Endothelial cell (in vitro differentiated cells): ENCODE results near the gene ADAM22. TPM values are rescaled to one million over a fixed set of nuclear protein-coding genes. Genes with fewer than 3 reads are reported as not detected.
"Not testable (repeated sequence)": the region's sequence is repeated elsewhere in the genome, so short reads cannot be mapped to it uniquely, and the experiment has no call there.

ENCODE experiments used
- DNase-seq: peaks from one replicate; pipeline ENCODE4 v3.0.0; 2021; ENCODE audit warnings: low spot score
- H3K27ac Mint-ChIP-seq: one replicate; pipeline ENCODE4 v1.8.0; 2021; ENCODE audit warnings: mixed read lengths, inconsistent platforms; ENCODE audit not compliant: unreplicated experiment
- H3K27me3 Mint-ChIP-seq: one replicate; pipeline ENCODE4 v1.8.0; 2021; ENCODE audit warnings: mild to moderate bottlenecking, moderate library complexity, mixed read lengths, inconsistent platforms; ENCODE audit not compliant: unreplicated experiment
- H3K36me3 Mint-ChIP-seq: one replicate; pipeline ENCODE4 v1.8.0; 2021; ENCODE audit warnings: mild to moderate bottlenecking, low read depth, mixed read lengths, inconsistent platforms; ENCODE audit not compliant: unreplicated experiment
- H3K4me1 Mint-ChIP-seq: one replicate; pipeline ENCODE4 v1.8.0; 2021; ENCODE audit warnings: mild to moderate bottlenecking, mixed read lengths, inconsistent platforms; ENCODE audit not compliant: unreplicated experiment
- H3K4me3 Mint-ChIP-seq: one replicate; pipeline ENCODE4 v1.8.0; 2021; ENCODE audit warnings: mild to moderate bottlenecking, mixed read lengths, inconsistent platforms; ENCODE audit not compliant: unreplicated experiment
- H3K9me3 Mint-ChIP-seq: one replicate; pipeline ENCODE4 v1.8.0; 2021; ENCODE audit warnings: mixed read lengths, inconsistent platforms; ENCODE audit not compliant: unreplicated experiment
- CTCF ChIP-seq: fragments of 200-600 bp; sonication (generic); IDR thresholded peaks from one replicate; pipeline ENCODE4 v1.5.0; 2021; ENCODE audit warnings: antibody characterized with exemption; ENCODE audit not compliant: unreplicated experiment
- total RNA-seq: library from RNA; stranded (reverse); fragmentation: NEBNext Ultra II Directional; extraction: Animal tissue kit (Norgen Biotek cat#: 25700); gene quantifications from one replicate; pipeline ENCODE4 v1.2.1, GENCODE V29; 2021; ENCODE audit not compliant: unreplicated experiment

The ADAM22 gene
- total RNA-seq, 1 donor from 2014 or later = 14.6 TPM

GRCh38 chr7:87920578-87920977, 13.5 kb upstream of the ADAM22 start:
- Mint-ChIP-seq H3K4me1 (no peaks in the 10 kb centered on the region), H3K27ac (no peak overlapping the region), H3K4me3 (no peak overlapping the region), H3K27me3 (no peaks in the 10 kb centered on the region), H3K36me3 (no peaks in the 10 kb centered on the region), H3K9me3 (no peaks in the 10 kb centered on the region)
- TF ChIP-seq CTCF = no peak
- DNase-seq = no peak

GRCh38 chr7:87922759-87923395, 11.2 kb upstream of the ADAM22 start:
- H3K4me3 Mint-ChIP-seq, H3K36me3 Mint-ChIP-seq, H3K27ac Mint-ChIP-seq: not testable (repeated sequence)

GRCh38 chr7:87926581-87927461, 7.2 kb upstream of the ADAM22 start:
- no peak overlapping the region for H3K27ac Mint-ChIP-seq
- DNase-seq = no peak

More at GRCh38 chr7:87922759-87923395, 11.2 kb upstream of the ADAM22 start:
- not testable (repeated sequence) for H3K4me1 Mint-ChIP-seq, H3K9me3 Mint-ChIP-seq, H3K27me3 Mint-ChIP-seq, DNase-seq

GRCh38 chr7:87933605-87933952, 472 bp upstream of the ADAM22 start:
- Mint-ChIP-seq H3K4me1 (no peaks in the 10 kb centered on the region), H3K4me3 (peak overlapping the region; percentile 91), H3K36me3 (no peaks in the 10 kb centered on the region), H3K9me3 (no peaks in the 10 kb centered on the region), H3K27me3 (no peaks in the 10 kb centered on the region), H3K27ac (no peak overlapping the region)
- no peak for DNase-seq
- TF ChIP-seq CTCF = no peak

More at GRCh38 chr7:87926581-87927461, 7.2 kb upstream of the ADAM22 start:
- Mint-ChIP-seq H3K4me1 (no peaks in the 10 kb centered on the region), H3K36me3 (no peaks in the 10 kb centered on the region), H3K4me3 (no peak overlapping the region), H3K27me3 (no peaks in the 10 kb centered on the region), H3K9me3 (no peaks in the 10 kb centered on the region)
- TF ChIP-seq CTCF = peak; percentile 25

- H3K4me1 Mint-ChIP-seq = no peaks in the 10 kb centered on the region
- H3K4me3 Mint-ChIP-seq = peak overlapping the region; percentile 91
- no peak for TF ChIP-seq CTCF
- no peaks in the 10 kb centered on the region for H3K27me3 Mint-ChIP-seq
- DNase-seq = peak; percentile 21
- H3K36me3 Mint-ChIP-seq = peaks cover 3% of the 10 kb centered on the region
- H3K9me3 Mint-ChIP-seq = no peaks in the 10 kb centered on the region
- no peak overlapping the region for H3K27ac Mint-ChIP-seq
Observed at GRCh38 chr7:87934699-87935383, 790 bp downstream of the ADAM22 start.
